OCI-LY3 (cell line): ENCODE data around the gene HADH.

ENCODE experiments used
- EZH2phosphoT487 ChIP-seq: fragments of 200-600 bp; shearing (Covaris generic); IDR thresholded peaks from 2 replicates; pipeline ENCODE4 v1.6.1; 2018; ENCODE audit warnings: antibody characterized with exemption, mixed run types, low read depth
- TF ChIP-seq, protein P1 (sequence below): fragments of 200-600, 300-600 bp; sonication (generic); IDR thresholded peaks from 2 replicates; pipeline ENCODE4 v1.5.1; 2014; ENCODE audit warnings: antibody characterized with exemption, low read length, low read depth

DNA sequence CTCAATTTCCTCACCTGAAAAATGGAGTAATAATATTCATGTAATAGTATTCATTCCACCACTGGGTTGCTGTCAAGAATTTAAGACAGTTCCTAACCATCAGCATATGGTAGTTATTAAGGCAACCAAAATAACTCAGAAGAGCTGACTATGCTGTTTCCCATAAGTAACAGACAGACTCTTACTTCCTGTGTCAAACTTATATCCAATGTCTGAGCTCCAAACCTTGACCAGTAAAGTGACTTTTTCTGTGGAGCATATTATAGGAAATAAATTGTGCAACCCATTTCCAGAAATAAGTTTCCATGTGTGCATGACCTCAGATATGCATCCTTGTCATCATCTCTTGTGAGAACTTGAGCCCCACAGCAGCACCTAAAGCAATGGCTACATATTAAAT, 78.8 kb downstream of the HADH start:
- TF ChIP-seq, protein P1, sequence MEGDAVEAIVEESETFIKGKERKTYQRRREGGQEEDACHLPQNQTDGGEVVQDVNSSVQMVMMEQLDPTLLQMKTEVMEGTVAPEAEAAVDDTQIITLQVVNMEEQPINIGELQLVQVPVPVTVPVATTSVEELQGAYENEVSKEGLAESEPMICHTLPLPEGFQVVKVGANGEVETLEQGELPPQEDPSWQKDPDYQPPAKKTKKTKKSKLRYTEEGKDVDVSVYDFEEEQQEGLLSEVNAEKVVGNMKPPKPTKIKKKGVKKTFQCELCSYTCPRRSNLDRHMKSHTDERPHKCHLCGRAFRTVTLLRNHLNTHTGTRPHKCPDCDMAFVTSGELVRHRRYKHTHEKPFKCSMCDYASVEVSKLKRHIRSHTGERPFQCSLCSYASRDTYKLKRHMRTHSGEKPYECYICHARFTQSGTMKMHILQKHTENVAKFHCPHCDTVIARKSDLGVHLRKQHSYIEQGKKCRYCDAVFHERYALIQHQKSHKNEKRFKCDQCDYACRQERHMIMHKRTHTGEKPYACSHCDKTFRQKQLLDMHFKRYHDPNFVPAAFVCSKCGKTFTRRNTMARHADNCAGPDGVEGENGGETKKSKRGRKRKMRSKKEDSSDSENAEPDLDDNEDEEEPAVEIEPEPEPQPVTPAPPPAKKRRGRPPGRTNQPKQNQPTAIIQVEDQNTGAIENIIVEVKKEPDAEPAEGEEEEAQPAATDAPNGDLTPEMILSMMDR = no peak
- no peak for TF ChIP-seq EZH2phosphoT487
